HG03060 (cell line): ENCODE data around the gene BRDT.

Source experiments
- ATAC-seq: cut with Tn5 transposase; IDR thresholded peaks from one replicate; pipeline ENCODE4 v1.9.1; 2021; ENCODE audit warnings: low read depth, moderate number of reproducible peaks; ENCODE audit not compliant: unreplicated experiment

BRDT gene

GRCh38 chr1:91949356-91949699, at the start of gene BRDT:
Gene BRDT (plus strand): TSS chr1:91949401. CDS start chr1:91962755, 13,354 bp downstream.
- ATAC-seq, result no peak

GRCh38 chr1:91900562-91900961, 48.6 kb upstream of the BRDT start:
- no peak for ATAC-seq

GRCh38 chr1:91901231-91901630, 48.0 kb upstream of the BRDT start:
- ATAC-seq, result no peak

- no peak for ATAC-seq
These were observed 36.9 kb upstream of the BRDT start for GRCh38 chr1:91912266-91912665.

GRCh38 chr1:91913018-91913417, 36.2 kb upstream of the BRDT start:
- ATAC-seq, result no peak

- ATAC-seq, result no peak
These were observed 33.2 kb upstream of the BRDT start for GRCh38 chr1:91916046-91916445.

- no peak for ATAC-seq
These were observed 32.3 kb upstream of the BRDT start for GRCh38 chr1:91916811-91917460.

- ATAC-seq, result no peak
These were observed 29.2 kb upstream of the BRDT start for GRCh38 chr1:91919962-91920361.

- ATAC-seq, result no peak
These were observed 25.1 kb upstream of the BRDT start for GRCh38 chr1:91924146-91924545.

GRCh38 chr1:91925644-91926435, 23.4 kb upstream of the BRDT start:
- ATAC-seq, result no peak

GRCh38 chr1:91928026-91928425, 21.2 kb upstream of the BRDT start:
- no peak for ATAC-seq

GRCh38 chr1:91929250-91929649, 20.0 kb upstream of the BRDT start:
- no peak for ATAC-seq

GRCh38 chr1:91937613-91938012, 11.6 kb upstream of the BRDT start:
- ATAC-seq, result no peak

GRCh38 chr1:91940496-91940895, 8.7 kb upstream of the BRDT start:
- ATAC-seq, result no peak

- ATAC-seq, result no peak
These were observed 5.1 kb upstream of the BRDT start for GRCh38 chr1:91944087-91944486.

GRCh38 chr1:91948097-91948496, 1.1 kb upstream of the BRDT start:
- no peak for ATAC-seq

GRCh38 chr1:91948501-91949355, 473 bp upstream of the BRDT start:
- no peak for ATAC-seq

- no peak for ATAC-seq
These were observed 3.0 kb downstream of the BRDT start for GRCh38 chr1:91952187-91952586.

- ATAC-seq, result no peak
These were observed 9.7 kb downstream of the BRDT start for GRCh38 chr1:91958926-91959325.

- ATAC-seq, result no peak
These were observed 19.1 kb downstream of the BRDT start for GRCh38 chr1:91968334-91968733.

GRCh38 chr1:91979383-91979782, 30.2 kb downstream of the BRDT start:
- no peak for ATAC-seq
